ENCODE data around the gene PARVA. TPM values are rescaled to one million over a fixed set of nuclear protein-coding genes. Genes with fewer than 3 reads are reported as not detected.

PARVA gene
- total RNA-seq, 1 experiment from 2014 or later, result 10.4 TPM

GRCh38 chr11:12560861-12561260 is 183.5 kb downstream of the PARVA start (continued):
- TF ChIP-seq CDX4 (CRISPR knock-in tag; IDR thresholded peaks at IDR 0.05; ENCODE audit: borderline replicate concordance) (no peak), SMAD4 (CRISPR knock-in tag; IDR thresholded peaks at IDR 0.05) (no peak), TEAD1 (CRISPR knock-in tag; IDR thresholded peaks at IDR 0.05) (no peak), CBFB (CRISPR knock-in tag; IDR thresholded peaks at IDR 0.05; ENCODE audit: low read depth) (no peak), ZNF138 (CRISPR knock-in tag; conservative IDR thresholded peaks at IDR 0.05) (no peak), MYBL2 (CRISPR knock-in tag; IDR thresholded peaks at IDR 0.05) (no peak), IRF1 (CRISPR knock-in tag; IDR thresholded peaks at IDR 0.05) (no peak), NR1H2 (CRISPR knock-in tag; IDR thresholded peaks at IDR 0.05) (no peak), E2F1 (CRISPR knock-in tag; IDR thresholded peaks at IDR 0.05) (no peak), NFYB (CRISPR knock-in tag; conservative IDR thresholded peaks at IDR 0.05; ENCODE audit: low read depth) (no peak)

GRCh38 chr11:12564012-12564411 is 186.6 kb downstream of the PARVA start:
- no peak for TF ChIP-seq HMGXB4 (CRISPR knock-in tag; IDR thresholded peaks at IDR 0.05)
- TF ChIP-seq MAX (CRISPR knock-in tag; IDR thresholded peaks at IDR 0.05), result no peak
- ChIA-PET POLR2A (no interaction called here), CTCF (interaction anchor here (0.6 kb wide), 1 partner anchor 465 kb away, joined by 3 read pairs; no protein-coding TSS in a partner anchor)
- H3K4me1 Mint-ChIP-seq, result no peaks in the 10 kb centered on the region
- peaks cover 18% of the 10 kb centered on the region for H3K9me3 Mint-ChIP-seq
- H3K36me3 Mint-ChIP-seq, result no peaks in the 10 kb centered on the region
- H3K27me3 Mint-ChIP-seq (ENCODE audit: low read depth), result peaks cover 5% of the 10 kb centered on the region
- no peak overlapping the region for H3K27ac Mint-ChIP-seq
- no peak for ATAC-seq
- DNase-seq (ENCODE audit: low spot score), result no peak
- no peak overlapping the region for H3K4me3 Mint-ChIP-seq

- H3K36me3 Mint-ChIP-seq, result no peaks in the 10 kb centered on the region
- DNase-seq (ENCODE audit: low spot score), result no peak
- H3K27ac Mint-ChIP-seq, result no peak overlapping the region
- H3K9me3 Mint-ChIP-seq, result peaks cover 18% of the 10 kb centered on the region
- CTCF ChIA-PET, result no interaction called here
- POLR2A ChIA-PET, result no interaction called here
- ATAC-seq, result no peak
- no peak overlapping the region for H3K4me3 Mint-ChIP-seq
- peaks cover 5% of the 10 kb centered on the region for H3K27me3 Mint-ChIP-seq (ENCODE audit: low read depth)
- H3K4me1 Mint-ChIP-seq, result no peaks in the 10 kb centered on the region
- TF ChIP-seq ZNF532 (CRISPR knock-in tag; IDR thresholded peaks at IDR 0.05; ENCODE audit: borderline replicate concordance) (no peak), E2F1 (CRISPR knock-in tag; IDR thresholded peaks at IDR 0.05) (no peak), ESRRA (CRISPR knock-in tag; IDR thresholded peaks at IDR 0.05; ENCODE audit: borderline replicate concordance) (no peak), USF1 (CRISPR knock-in tag; IDR thresholded peaks at IDR 0.05) (no peak), ATF2 (CRISPR knock-in tag; IDR thresholded peaks at IDR 0.05; ENCODE audit: borderline replicate concordance, low read depth) (no peak), TEAD1 (CRISPR knock-in tag; IDR thresholded peaks at IDR 0.05) (no peak), CREB1 (CRISPR knock-in tag; IDR thresholded peaks at IDR 0.05) (no peak)
Observed at GRCh38 chr11:12565406-12565805, 188.0 kb downstream of the PARVA start.

Data from WTC11 (cell line).